ENCODE measurements around the gene RPS6KA1. TPM values are rescaled to one million over a fixed set of nuclear protein-coding genes. Genes with fewer than 3 reads are reported as not detected.

RPS6KA1 gene
- total RNA-seq, 1 donor = 2.2 TPM

- no peak overlapping the region for H3K4me3 ChIP-seq (ENCODE audit: insufficient read depth, low read length)
- no peaks in the 10 kb centered on the region for H3K9me3 ChIP-seq (ENCODE audit: low read depth, low read length)
- H3K36me3 ChIP-seq (ENCODE audit: insufficient read depth, low read length) = no peaks in the 10 kb centered on the region
- H3K79me2 ChIP-seq (ENCODE audit: insufficient read depth, low read length) = no peaks in the 10 kb centered on the region
- peaks cover 9% of the 10 kb centered on the region for H3K4me1 ChIP-seq (ENCODE audit: insufficient read depth, low read length)
- no peaks in the 10 kb centered on the region for H3K27me3 ChIP-seq (ENCODE audit: insufficient read depth, low read length)
- no peak overlapping the region for H2AFZ ChIP-seq (ENCODE audit: low read length)
- DNase-seq (ENCODE audit: insufficient read length, low spot score, missing footprints) = no peak
- no peak for TF ChIP-seq CTCF (IDR thresholded peaks at IDR 0.05; ENCODE audit: extremely low read depth, low read depth, low read length)
- no peak overlapping the region for H3K27ac ChIP-seq (ENCODE audit: low read depth, low read length)
- no peak overlapping the region for H3K4me2 ChIP-seq (ENCODE audit: insufficient read depth, low read length)
- no peaks in the 10 kb centered on the region for H4K20me1 ChIP-seq (ENCODE audit: insufficient read depth, low read length)
Measured at GRCh38 chr1:26539722-26540121, 10.2 kb downstream of the RPS6KA1 start.

- no peak overlapping the region for H2AFZ ChIP-seq (ENCODE audit: low read length)
- H3K9me3 ChIP-seq (ENCODE audit: low read depth, low read length) = no peaks in the 10 kb centered on the region
- TF ChIP-seq CTCF (IDR thresholded peaks at IDR 0.05; ENCODE audit: extremely low read depth, low read depth, low read length) = no peak
- H3K27ac ChIP-seq (ENCODE audit: low read depth, low read length) = no peak overlapping the region
- DNase-seq (ENCODE audit: insufficient read length, low spot score, missing footprints) = no peak
- H3K79me2 ChIP-seq (ENCODE audit: insufficient read depth, low read length) = no peaks in the 10 kb centered on the region
- peaks cover 9% of the 10 kb centered on the region for H3K4me1 ChIP-seq (ENCODE audit: insufficient read depth, low read length)
- no peaks in the 10 kb centered on the region for H3K36me3 ChIP-seq (ENCODE audit: insufficient read depth, low read length)
- H3K4me3 ChIP-seq (ENCODE audit: insufficient read depth, low read length) = no peak overlapping the region
- H4K20me1 ChIP-seq (ENCODE audit: insufficient read depth, low read length) = no peaks in the 10 kb centered on the region
- no peaks in the 10 kb centered on the region for H3K27me3 ChIP-seq (ENCODE audit: insufficient read depth, low read length)
- no peak overlapping the region for H3K4me2 ChIP-seq (ENCODE audit: insufficient read depth, low read length)
Measured at GRCh38 chr1:26540351-26540750, 10.8 kb downstream of the RPS6KA1 start.

- DNase-seq (ENCODE audit: insufficient read length, low spot score, missing footprints) = peak; percentile 65
- Histone ChIP-seq H3K4me1 (ENCODE audit: insufficient read depth, low read length) (peaks cover 9% of the 10 kb centered on the region), H3K4me2 (ENCODE audit: insufficient read depth, low read length) (no peak overlapping the region), H3K9me3 (ENCODE audit: low read depth, low read length) (no peaks in the 10 kb centered on the region), H2AFZ (ENCODE audit: low read length) (no peak overlapping the region), H4K20me1 (ENCODE audit: insufficient read depth, low read length) (no peaks in the 10 kb centered on the region), H3K36me3 (ENCODE audit: insufficient read depth, low read length) (no peaks in the 10 kb centered on the region), H3K4me3 (ENCODE audit: insufficient read depth, low read length) (no peak overlapping the region), H3K27ac (ENCODE audit: low read depth, low read length) (no peak overlapping the region), H3K27me3 (ENCODE audit: insufficient read depth, low read length) (no peaks in the 10 kb centered on the region), H3K79me2 (ENCODE audit: insufficient read depth, low read length) (no peaks in the 10 kb centered on the region)
- TF ChIP-seq CTCF (IDR thresholded peaks at IDR 0.05; ENCODE audit: extremely low read depth, low read depth, low read length) = no peak
Measured at GRCh38 chr1:26541431-26541815, 11.9 kb downstream of the RPS6KA1 start.

- H3K4me1 ChIP-seq (ENCODE audit: insufficient read depth, low read length) = peaks cover 11% of the 10 kb centered on the region
- no peaks in the 10 kb centered on the region for H3K27me3 ChIP-seq (ENCODE audit: insufficient read depth, low read length)
- no peaks in the 10 kb centered on the region for H3K9me3 ChIP-seq (ENCODE audit: low read depth, low read length)
- peak; percentile 30 for TF ChIP-seq CTCF (IDR thresholded peaks at IDR 0.05; ENCODE audit: extremely low read depth, low read depth, low read length)
- peak; percentile 90 for DNase-seq (ENCODE audit: insufficient read length, low spot score, missing footprints)
- H3K79me2 ChIP-seq (ENCODE audit: insufficient read depth, low read length) = no peaks in the 10 kb centered on the region
- H3K4me2 ChIP-seq (ENCODE audit: insufficient read depth, low read length) = peak overlapping the region; percentile 18
- no peaks in the 10 kb centered on the region for H4K20me1 ChIP-seq (ENCODE audit: insufficient read depth, low read length)
- no peaks in the 10 kb centered on the region for H3K36me3 ChIP-seq (ENCODE audit: insufficient read depth, low read length)
- peak overlapping the region; percentile 93 for H2AFZ ChIP-seq (ENCODE audit: low read length)
- no peak overlapping the region for H3K27ac ChIP-seq (ENCODE audit: low read depth, low read length)
- no peak overlapping the region for H3K4me3 ChIP-seq (ENCODE audit: insufficient read depth, low read length)
Measured at GRCh38 chr1:26541816-26542711, 12.5 kb downstream of the RPS6KA1 start.

Data from osteoblast (primary cell).